IPS-20b (cell line): ENCODE data around the gene PRIM1.
"Not testable (repeated sequence)": the region's sequence is repeated elsewhere in the genome, so short reads cannot be mapped to it uniquely, and the experiment has no call there.

ENCODE experiments used
- H3K27ac ChIP-seq: one replicate; pipeline ENCODE4 v1.5.1; 2013; ENCODE audit warnings: low read length
- H3K27me3 ChIP-seq: 2 replicates; pipeline ENCODE4 v1.6.1; 2013; ENCODE audit warnings: mild to moderate bottlenecking, low read length, inconsistent platforms; ENCODE audit not compliant: insufficient read depth
- H3K36me3 ChIP-seq: 2 replicates; pipeline ENCODE4 v1.6.1; 2013; ENCODE audit warnings: low read depth, mild to moderate bottlenecking, inconsistent platforms, low read length, moderate library complexity; ENCODE audit not compliant: insufficient read depth
- H3K4me1 ChIP-seq: 2 replicates; pipeline ENCODE4 v1.6.1; 2013; ENCODE audit warnings: mild to moderate bottlenecking, control low read depth, inconsistent platforms, low read length, moderate library complexity; ENCODE audit not compliant: insufficient read depth
- H3K4me3 ChIP-seq: 2 replicates; pipeline ENCODE4 v1.5.1; 2013; ENCODE audit warnings: mild to moderate bottlenecking, low read length, inconsistent platforms
- H3K9ac ChIP-seq: 2 replicates; pipeline ENCODE4 v1.6.1; 2013; ENCODE audit warnings: low read depth, mild to moderate bottlenecking, inconsistent platforms, low read length, moderate library complexity
- H3K9me3 ChIP-seq: 2 replicates; pipeline ENCODE4 v1.6.1; 2013; ENCODE audit warnings: mild to moderate bottlenecking, low read depth, low read length, inconsistent platforms; ENCODE audit not compliant: insufficient read depth

Gene PRIM1

DNA sequence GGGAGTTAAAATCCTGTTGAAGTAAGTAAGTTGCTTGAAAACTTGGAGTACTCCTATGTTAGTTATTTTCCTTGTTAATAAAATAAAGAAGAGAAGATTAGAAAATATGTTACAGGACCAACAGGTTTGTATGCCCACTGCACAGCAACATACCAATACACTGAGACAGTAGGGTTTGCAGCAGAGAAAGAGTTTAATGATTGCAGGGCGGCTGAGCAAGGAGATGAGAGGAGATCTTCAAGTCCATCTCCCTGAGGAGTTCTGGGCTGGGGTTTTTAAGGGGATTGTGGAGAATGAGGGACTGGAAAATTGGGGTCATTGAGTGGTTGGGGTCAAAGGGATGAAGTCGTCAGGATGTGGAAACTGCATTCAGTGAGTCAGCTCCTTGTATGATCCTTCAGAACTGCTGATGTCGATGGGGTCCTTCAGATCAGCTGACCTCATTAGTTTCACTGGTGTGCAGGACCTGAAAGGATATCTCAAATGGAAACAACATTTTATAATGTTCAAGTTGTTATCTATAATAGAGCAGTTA is 6.7 kb upstream of the PRIM1 start:
- H3K4me1 ChIP-seq: peaks cover 2% of the 10 kb centered on the region; the same call in 1 of the 2 replicates
- peaks cover 4% of the 10 kb centered on the region for H3K9me3 ChIP-seq
- H3K36me3 ChIP-seq: no peaks in the 10 kb centered on the region
- no peak overlapping the region for H3K27ac ChIP-seq
- H3K27me3 ChIP-seq: no peaks in the 10 kb centered on the region
- H3K9ac ChIP-seq: no peak overlapping the region
- H3K4me3 ChIP-seq: no peak overlapping the region

DNA sequence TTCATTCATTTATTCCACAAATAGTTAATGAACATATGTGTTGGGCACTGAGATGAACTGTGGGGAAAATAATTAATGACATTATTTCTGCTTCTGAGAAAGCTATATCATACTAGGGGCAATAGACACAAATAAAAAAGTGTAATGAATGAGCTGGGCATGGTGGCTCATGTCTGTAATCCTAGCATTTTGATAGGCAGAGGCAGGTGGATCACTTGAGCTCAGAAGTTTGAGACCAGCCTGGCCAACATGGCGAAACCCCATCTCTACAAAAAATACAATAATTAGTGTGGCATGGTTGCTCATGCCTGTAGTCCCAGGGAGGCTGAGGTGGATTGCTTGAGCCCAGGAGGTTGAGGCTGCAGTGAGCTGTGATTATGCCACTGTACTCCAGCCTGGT is 5.8 kb upstream of the PRIM1 start:
- not testable (repeated sequence) for H3K36me3 ChIP-seq, H3K27me3 ChIP-seq, H3K9me3 ChIP-seq, H3K9ac ChIP-seq, H3K4me1 ChIP-seq, H3K27ac ChIP-seq
- H3K4me3 ChIP-seq: 0 out of 2 replicates have a peak overlapping the region, but pooled peaks have one; percentile 25

GRCh38 chr12:56753566-56753965 is 1.4 kb upstream of the PRIM1 start:
- Histone ChIP-seq H3K9ac (no peak overlapping the region), H3K36me3 (peaks cover 20% of the 10 kb centered on the region), H3K4me3 (no peak overlapping the region), H3K27me3 (no peaks in the 10 kb centered on the region), H3K4me1 (peaks cover 7% of the 10 kb centered on the region; the same call in 1 of the 2 replicates), H3K27ac (no peak overlapping the region), H3K9me3 (peaks cover 4% of the 10 kb centered on the region)

GRCh38 chr12:56750596-56750995 is 1.5 kb downstream of the PRIM1 start:
- not testable (repeated sequence) for H3K4me1 ChIP-seq, H3K27ac ChIP-seq, H3K27me3 ChIP-seq, H3K9me3 ChIP-seq
- H3K36me3 ChIP-seq: peaks cover 45% of the 10 kb centered on the region
- H3K4me3 ChIP-seq: peak overlapping the region; percentile 92
- H3K9ac ChIP-seq: peak overlapping the region; percentile 97; the same call in 1 of the 2 replicates

GRCh38 chr12:56749853-56750252 is 2.3 kb downstream of the PRIM1 start:
- Histone ChIP-seq H3K27ac (no peak overlapping the region), H3K9ac (no peak overlapping the region), H3K4me1 (peaks cover 5% of the 10 kb centered on the region; the same call in 1 of the 2 replicates), H3K9me3 (no peaks in the 10 kb centered on the region), H3K36me3 (peaks cover 53% of the 10 kb centered on the region), H3K4me3 (no peak overlapping the region), H3K27me3 (no peaks in the 10 kb centered on the region)

DNA sequence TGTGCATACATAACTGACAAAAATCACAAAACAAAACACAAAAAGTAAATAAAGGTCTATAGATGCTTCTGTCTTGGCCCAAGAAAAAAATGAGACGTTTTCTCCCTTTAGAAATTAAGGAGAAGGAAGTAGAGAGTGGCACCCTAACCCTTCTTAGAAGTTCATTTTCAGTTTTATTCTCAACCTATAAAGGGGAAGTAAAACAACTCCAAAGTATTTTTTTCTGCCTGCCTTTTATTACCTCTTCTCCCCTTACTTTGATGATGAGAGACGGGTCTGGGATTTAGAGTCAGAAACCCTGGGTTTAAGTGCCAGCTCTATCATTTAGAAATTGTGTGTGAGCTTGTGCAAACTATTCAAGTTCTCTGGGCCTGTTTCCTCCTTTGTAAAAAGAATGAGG is 2.8 kb downstream of the PRIM1 start:
- Histone ChIP-seq H3K9ac (no peak overlapping the region), H3K36me3 (peaks cover 58% of the 10 kb centered on the region), H3K27ac (no peak overlapping the region), H3K4me3 (no peak overlapping the region), H3K4me1 (peaks cover 5% of the 10 kb centered on the region; the same call in 1 of the 2 replicates), H3K27me3 (no peaks in the 10 kb centered on the region), H3K9me3 (no peaks in the 10 kb centered on the region)

DNA sequence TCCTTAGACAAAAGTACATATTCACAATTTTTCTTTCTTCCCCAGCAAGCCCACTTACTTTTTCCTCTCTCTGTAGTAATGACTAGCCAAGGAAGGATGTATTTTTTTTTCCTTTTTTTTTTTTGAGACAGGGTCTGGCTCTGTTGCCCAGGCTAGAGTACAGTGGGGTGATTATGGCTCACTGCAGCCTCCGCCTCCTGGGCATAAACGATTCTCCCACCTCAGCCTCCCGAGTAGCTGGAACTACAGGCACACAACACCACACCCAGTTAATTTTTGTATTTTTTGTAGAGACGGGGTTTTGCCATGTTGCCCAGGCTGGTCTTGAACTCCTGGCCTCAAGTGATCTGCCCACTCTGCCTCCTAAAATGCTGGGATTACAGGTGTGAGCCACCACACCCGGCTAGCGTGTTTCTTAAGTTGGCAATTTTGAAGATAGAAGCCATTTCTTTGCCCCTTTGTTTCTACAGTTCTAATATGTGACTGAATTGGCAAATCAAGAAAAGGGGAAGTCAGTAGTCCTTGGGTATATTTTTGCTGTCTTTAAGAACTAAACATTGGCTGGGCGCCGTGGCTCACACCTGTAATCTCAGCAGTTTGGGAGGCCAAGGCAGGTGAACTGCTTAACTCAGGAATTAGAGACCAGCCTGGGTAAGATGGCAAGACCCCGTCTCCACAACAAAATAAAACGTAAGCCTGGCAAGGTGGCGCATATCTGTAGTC is 23.8 kb downstream of the PRIM1 start:
- H3K9me3 ChIP-seq: no peaks in the 10 kb centered on the region
- H3K27me3 ChIP-seq: no peaks in the 10 kb centered on the region
- H3K4me1 ChIP-seq: peaks cover 3% of the 10 kb centered on the region; the same call in 1 of the 2 replicates
- no peak overlapping the region for H3K4me3 ChIP-seq
- H3K27ac ChIP-seq: no peak overlapping the region
- no peak overlapping the region for H3K9ac ChIP-seq
- peaks cover 69% of the 10 kb centered on the region for H3K36me3 ChIP-seq

DNA sequence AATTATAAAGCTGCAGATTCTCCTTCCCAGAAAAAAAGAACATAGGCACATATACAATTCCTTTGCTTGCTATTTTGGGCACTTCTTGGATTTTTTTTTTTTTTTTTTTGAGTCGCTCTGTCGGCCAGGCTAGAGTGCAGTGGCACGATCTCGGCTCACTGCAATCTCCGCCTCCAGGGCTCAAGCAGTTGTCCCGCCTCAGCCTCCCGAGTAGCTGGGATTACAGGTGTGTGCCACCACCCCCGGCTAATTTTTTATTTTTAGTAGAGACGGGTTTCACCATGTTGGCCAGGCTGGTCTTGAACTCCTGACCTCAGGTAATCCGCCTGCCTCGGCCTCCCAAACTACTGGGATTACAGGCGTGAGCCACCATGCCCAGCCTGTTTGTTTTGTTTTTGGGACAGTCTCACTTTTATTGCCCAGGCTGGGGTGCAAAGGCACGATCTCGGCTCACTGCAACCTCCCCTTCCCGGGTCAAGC is 25.9 kb downstream of the PRIM1 start:
- H3K9ac ChIP-seq, H3K27me3 ChIP-seq, H3K4me3 ChIP-seq, H3K9me3 ChIP-seq, H3K27ac ChIP-seq: not testable (repeated sequence)
- H3K4me1 ChIP-seq: peaks cover 21% of the 10 kb centered on the region
- H3K36me3 ChIP-seq: peaks cover 71% of the 10 kb centered on the region

- no peaks in the 10 kb centered on the region for H3K27me3 ChIP-seq
- peaks cover 25% of the 10 kb centered on the region for H3K4me1 ChIP-seq
- no peak overlapping the region for H3K27ac ChIP-seq
- peak overlapping the region; percentile 100 for H3K4me3 ChIP-seq
- H3K9me3 ChIP-seq: no peaks in the 10 kb centered on the region
- H3K36me3 ChIP-seq: peaks cover 71% of the 10 kb centered on the region
- peak overlapping the region; percentile 100 for H3K9ac ChIP-seq
Measured at GRCh38 chr12:56725723-56726102, 26.4 kb downstream of the PRIM1 start.

- Histone ChIP-seq H3K9me3 (no peaks in the 10 kb centered on the region), H3K9ac (peak within 1 kb of the TSS; percentile 100), H3K4me3 (peak within 1 kb of the TSS; percentile 100), H3K27ac (peak within 1 kb of the TSS; percentile 98), H3K36me3 (peaks cover 71% of the 10 kb centered on the region), H3K27me3 (no peaks in the 10 kb centered on the region), H3K4me1 (peaks cover 30% of the 10 kb centered on the region)
Measured at GRCh38 chr12:56724972-56725722, 27.0 kb downstream of the PRIM1 start, which contains the start of gene NACA. Gene NACA (minus strand): TSS chr12:56725299. CDS start chr12:56724521, 778 bp downstream.

GRCh38 chr12:56724701-56724971 is 27.5 kb downstream of the PRIM1 start:
- Histone ChIP-seq H3K9me3 (no peaks in the 10 kb centered on the region), H3K36me3 (peaks cover 71% of the 10 kb centered on the region)

More at GRCh38 chr12:56724701-56724971, 27.5 kb downstream of the PRIM1 start:
- Histone ChIP-seq H3K27me3 (no peaks in the 10 kb centered on the region), H3K4me3 (peak overlapping the region; percentile 100), H3K4me1 (peaks cover 32% of the 10 kb centered on the region), H3K9ac (peak overlapping the region; percentile 100), H3K27ac (peak overlapping the region; percentile 98)
